Fibroblast of lung (primary cell): ENCODE results near the gene GPC3.

Source experiments
- EZH2 ChIP-seq: IDR thresholded peaks from 2 replicates; pipeline ENCODE4 v1.5.1; 2012; ENCODE audit warnings: low read length, control low read depth, mild to moderate bottlenecking; ENCODE audit errors: missing control alignments
- TF ChIP-seq, protein P1 (sequence below), 2 donors: IDR thresholded peaks in 1 of 2; conservative IDR thresholded peaks in 1 of 2; 1 replicate in 1 of 2; 2 replicates in 1 of 2; pipeline ENCODE4 v1.5.1; 2011 to 2012; ENCODE audit warnings: low read length in 2 of 2, control low read depth in 1 of 2, inconsistent platforms in 1 of 2, low read depth in 1 of 2, mild to moderate bottlenecking in 1 of 2

DNA sequence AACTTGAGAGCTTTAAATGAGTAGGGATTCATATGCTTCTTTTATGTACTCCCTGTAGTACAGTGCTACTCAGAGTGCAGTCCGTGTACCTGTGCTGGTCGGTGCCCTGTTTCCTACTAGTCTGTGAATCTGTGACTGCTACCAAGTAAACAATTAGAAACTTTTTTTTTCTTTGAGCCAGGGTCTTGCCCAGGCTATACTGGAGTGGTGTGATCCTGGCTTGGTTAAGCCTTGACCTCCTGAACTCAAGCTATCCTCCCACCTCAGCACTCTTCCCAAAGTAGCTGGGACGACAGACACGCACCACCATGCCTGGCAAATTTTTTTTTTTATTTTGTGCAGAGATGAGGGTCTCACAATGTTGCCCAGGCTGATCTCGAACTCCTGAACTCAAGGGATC, 6.4 kb upstream of the GPC3 start:
- TF ChIP-seq, protein P1, sequence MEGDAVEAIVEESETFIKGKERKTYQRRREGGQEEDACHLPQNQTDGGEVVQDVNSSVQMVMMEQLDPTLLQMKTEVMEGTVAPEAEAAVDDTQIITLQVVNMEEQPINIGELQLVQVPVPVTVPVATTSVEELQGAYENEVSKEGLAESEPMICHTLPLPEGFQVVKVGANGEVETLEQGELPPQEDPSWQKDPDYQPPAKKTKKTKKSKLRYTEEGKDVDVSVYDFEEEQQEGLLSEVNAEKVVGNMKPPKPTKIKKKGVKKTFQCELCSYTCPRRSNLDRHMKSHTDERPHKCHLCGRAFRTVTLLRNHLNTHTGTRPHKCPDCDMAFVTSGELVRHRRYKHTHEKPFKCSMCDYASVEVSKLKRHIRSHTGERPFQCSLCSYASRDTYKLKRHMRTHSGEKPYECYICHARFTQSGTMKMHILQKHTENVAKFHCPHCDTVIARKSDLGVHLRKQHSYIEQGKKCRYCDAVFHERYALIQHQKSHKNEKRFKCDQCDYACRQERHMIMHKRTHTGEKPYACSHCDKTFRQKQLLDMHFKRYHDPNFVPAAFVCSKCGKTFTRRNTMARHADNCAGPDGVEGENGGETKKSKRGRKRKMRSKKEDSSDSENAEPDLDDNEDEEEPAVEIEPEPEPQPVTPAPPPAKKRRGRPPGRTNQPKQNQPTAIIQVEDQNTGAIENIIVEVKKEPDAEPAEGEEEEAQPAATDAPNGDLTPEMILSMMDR (conservative IDR thresholded peaks at IDR 0.05 in 1 of 2, IDR thresholded peaks at IDR 0.05 in 1 of 2; ENCODE audit: low read depth in 1 of 2, low read length in 2 of 2), result no peak
- no peak for TF ChIP-seq EZH2
